ENCODE measurements around the gene TCEA3.

The TCEA3 gene

GRCh38 chr1:23421343-23421742 is 3.2 kb downstream of the TCEA3 start:
- no peak for DNase-seq (ENCODE audit: low read depth)

- DNase-seq (ENCODE audit: low read depth), result no peak
Observed at GRCh38 chr1:23420778-23421177, 3.8 kb downstream of the TCEA3 start.

GRCh38 chr1:23419180-23419579 is 5.4 kb downstream of the TCEA3 start:
- no peak for DNase-seq (ENCODE audit: low read depth)

GRCh38 chr1:23417570-23417969 is 7.0 kb downstream of the TCEA3 start:
- no peak for DNase-seq (ENCODE audit: low read depth)

- DNase-seq (ENCODE audit: low read depth), result no peak
Observed at GRCh38 chr1:23416964-23417363, 7.6 kb downstream of the TCEA3 start.

GRCh38 chr1:23408797-23409290 is 15.7 kb downstream of the TCEA3 start:
- DNase-seq (ENCODE audit: low read depth), result no peak

- no peak for DNase-seq (ENCODE audit: low read depth)
Observed at GRCh38 chr1:23407016-23407630, 17.4 kb downstream of the TCEA3 start.

- no peak for DNase-seq (ENCODE audit: low read depth)
Observed at GRCh38 chr1:23405946-23406345, 18.6 kb downstream of the TCEA3 start.

- DNase-seq (ENCODE audit: low read depth), result peak; percentile 78
Observed at GRCh38 chr1:23403735-23404486, 20.6 kb downstream of the TCEA3 start.

- no peak for DNase-seq (ENCODE audit: low read depth)
Observed at GRCh38 chr1:23403355-23403734, 21.2 kb downstream of the TCEA3 start.

GRCh38 chr1:23403038-23403336 is 21.6 kb downstream of the TCEA3 start:
- DNase-seq (ENCODE audit: low read depth), result no peak

GRCh38 chr1:23402286-23403037 is 22.1 kb downstream of the TCEA3 start:
- no peak for DNase-seq (ENCODE audit: low read depth)

- no peak for DNase-seq (ENCODE audit: low read depth)
Observed at GRCh38 chr1:23401313-23401712, 23.2 kb downstream of the TCEA3 start.

- DNase-seq (ENCODE audit: low read depth), result no peak
Observed at GRCh38 chr1:23400324-23401114, 24.0 kb downstream of the TCEA3 start.

GRCh38 chr1:23399229-23399628 is 25.3 kb downstream of the TCEA3 start:
- no peak for DNase-seq (ENCODE audit: low read depth)

- DNase-seq (ENCODE audit: low read depth), result no peak
Observed at GRCh38 chr1:23397908-23398307, 26.6 kb downstream of the TCEA3 start.

- no peak for DNase-seq (ENCODE audit: low read depth)
Observed at GRCh38 chr1:23396380-23396779, 28.2 kb downstream of the TCEA3 start.

GRCh38 chr1:23395849-23396248 is 28.7 kb downstream of the TCEA3 start:
- no peak for DNase-seq (ENCODE audit: low read depth)

GRCh38 chr1:23395154-23395724 is 29.3 kb downstream of the TCEA3 start:
- DNase-seq (ENCODE audit: low read depth), result no peak

- no peak for DNase-seq (ENCODE audit: low read depth)
Observed at GRCh38 chr1:23394684-23395083, 29.9 kb downstream of the TCEA3 start.

- DNase-seq (ENCODE audit: low read depth), result no peak
Observed at GRCh38 chr1:23394181-23394580, 30.4 kb downstream of the TCEA3 start.

- DNase-seq (ENCODE audit: low read depth), result no peak
Observed at GRCh38 chr1:23393706-23394105, 30.8 kb downstream of the TCEA3 start.
